Esophagus (tissue), 2 donors: ENCODE measurements around the gene PPID. TPM values are rescaled to one million over a fixed set of nuclear protein-coding genes. Genes with fewer than 3 reads are reported as not detected.
"Not testable (repeated sequence)": the region's sequence is repeated elsewhere in the genome, so short reads cannot be mapped to it uniquely, and the experiment has no call there.

ENCODE experiments used
- H3K27ac ChIP-seq, 2 donors: one replicate each; pipeline ENCODE4 v1.5.1; 2013; ENCODE audit warnings: low read depth in 2 of 2, mild to moderate bottlenecking in 2 of 2, inconsistent platforms in 1 of 2, low read length in 1 of 2, moderate library complexity in 1 of 2
- H3K27me3 ChIP-seq, 2 donors: one replicate each; pipeline ENCODE4 v1.6.1; 2013; ENCODE audit warnings: low read length in 2 of 2, control low read depth in 1 of 2, mild to moderate bottlenecking in 1 of 2; ENCODE audit not compliant: insufficient read depth in 2 of 2, control insufficient read depth in 1 of 2
- H3K36me3 ChIP-seq, 2 donors: one replicate each; pipeline ENCODE4 v1.6.1; 2013; ENCODE audit warnings: low read length in 1 of 2; ENCODE audit not compliant: control insufficient read depth in 2 of 2, insufficient read depth in 2 of 2
- H3K4me1 ChIP-seq, 2 donors: one replicate each; pipeline ENCODE4 v1.6.1; 2013; ENCODE audit warnings: low read length in 1 of 2; ENCODE audit not compliant: control insufficient read depth in 2 of 2, insufficient read depth in 2 of 2
- H3K4me3 ChIP-seq, 2 donors: one replicate each; pipeline ENCODE4 v1.5.1; 2013; ENCODE audit warnings: low read length in 2 of 2, mild to moderate bottlenecking in 2 of 2, low read depth in 1 of 2, moderate library complexity in 1 of 2
- H3K9me3 ChIP-seq, 2 donors: one replicate each; pipeline ENCODE4 v1.6.1; 2013; ENCODE audit warnings: mild to moderate bottlenecking in 2 of 2, low read depth in 1 of 2, low read length in 1 of 2, moderate library complexity in 1 of 2; ENCODE audit not compliant: control insufficient read depth in 2 of 2, insufficient read depth in 1 of 2
- WGBS, 2 donors: extraction: QIAGEN DNeasy Blood & Tissue Kit; methylation state at CpG; one replicate each; pipeline ENCODE4 v1.1.7; 2013; 5-methylcytosine and 5-hydroxymethylcytosine counted together
- polyA plus RNA-seq, 2 donors: library from polyadenylated mRNA; stranded (reverse); fragments of 200-250 nt; gene quantifications; one replicate each; pipeline ENCODE4 v1.2.3, GENCODE V29; 2013
- donor health status: healthy with polysubstance abuse.
- donor health status: Bipolar disorder and iron deficiency.

The PPID gene
- polyA plus RNA-seq, 2 donors, result 12.1 to 15.8 TPM

DNA sequence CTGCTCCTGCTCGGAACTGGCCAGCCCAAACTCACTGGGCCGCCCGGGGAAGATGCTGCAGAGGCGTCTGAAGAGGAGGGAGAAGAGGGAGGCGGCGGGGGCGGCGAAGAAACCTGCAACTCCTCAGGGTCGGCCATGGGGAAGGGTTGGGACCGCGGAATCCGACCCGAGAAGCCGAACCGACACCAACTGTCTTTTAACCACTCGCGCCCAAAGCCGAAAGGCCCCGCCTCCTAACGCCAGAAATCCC lies 51.6 kb downstream of the PPID start, which contains the start of gene C4orf46:
TSS of gene C4orf46 (minus strand) at position 223 of the 250 bp plus-strand sequence. CDS start at position 137, 86 bp downstream.
- Histone ChIP-seq H3K27me3 (no peaks in the 10 kb centered on the region), H3K27ac (peak within 1 kb of the TSS; percentile 99), H3K4me3 (peak within 1 kb of the TSS; percentile 75 to 92), H3K9me3 (no peaks in the 10 kb centered on the region), H3K4me1 (peaks cover 0 to 3% of the 10 kb centered on the region in 2 donors), H3K36me3 (no peaks in the 10 kb centered on the region)
- WGBS, 2 donors, result 0% methylated on average over 13 to 20 of the region's 20 CpGs

DNA sequence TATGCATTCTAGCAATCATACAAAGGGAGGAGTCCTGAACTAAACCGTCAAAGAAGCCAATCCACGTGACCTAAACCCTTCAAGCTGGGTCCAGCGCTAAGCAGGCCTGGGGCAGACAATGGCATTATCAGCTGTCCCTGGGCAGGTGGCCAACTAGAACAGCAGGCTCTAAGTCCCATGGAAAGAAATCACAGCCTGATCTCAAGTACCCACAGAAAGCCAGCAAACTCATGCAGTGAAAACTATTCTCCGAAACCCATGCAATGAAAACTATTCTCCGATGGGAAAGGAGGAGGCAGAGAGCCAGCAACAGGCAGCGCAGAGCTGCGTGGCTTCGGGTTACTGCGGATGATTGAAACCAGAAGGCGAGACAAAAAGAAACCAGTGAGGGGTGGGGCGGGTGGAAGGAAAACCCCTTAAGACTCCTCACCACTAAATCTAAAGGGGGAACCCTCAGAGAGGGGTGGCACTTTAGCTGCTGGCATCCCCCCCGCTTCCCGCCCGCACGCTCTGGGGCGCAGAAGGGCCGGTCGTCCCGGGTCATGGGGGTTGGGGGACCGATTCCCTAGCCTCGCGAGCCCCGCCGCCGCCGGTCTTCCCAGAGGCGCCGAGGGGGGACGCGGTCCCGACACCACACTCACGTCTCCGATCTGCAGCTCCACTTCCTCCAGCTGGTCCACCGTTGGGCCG lies 52.1 kb downstream of the PPID start:
- WGBS, 2 donors, result 0% methylated on average over 34 to 35 of the region's 35 CpGs
- Histone ChIP-seq H3K36me3 (no peaks in the 10 kb centered on the region), H3K27ac (peak overlapping the region; percentile 99), H3K27me3 (no peaks in the 10 kb centered on the region), H3K4me1 (peaks cover 0 to 3% of the 10 kb centered on the region in 2 donors), H3K9me3 (no peaks in the 10 kb centered on the region), H3K4me3 (peak overlapping the region; percentile 75 to 92)

DNA sequence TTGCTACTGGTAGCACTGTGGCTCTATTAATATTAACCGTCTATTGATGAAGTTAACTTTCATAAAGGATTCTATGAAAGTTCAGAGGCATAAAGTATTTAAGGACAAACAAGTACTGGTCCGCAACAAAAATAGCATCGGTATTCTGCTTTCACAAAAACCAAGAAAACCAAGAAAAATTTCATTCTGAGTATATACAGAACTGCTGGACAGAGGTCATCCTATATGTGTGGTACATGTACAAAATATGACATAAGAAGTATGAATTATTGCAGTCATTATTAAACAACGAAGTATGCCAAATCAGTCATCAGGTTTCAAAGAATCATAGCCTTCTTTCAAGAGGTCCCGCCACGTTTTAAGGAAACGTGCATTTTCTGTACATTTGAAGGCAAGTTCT lies 53.9 kb downstream of the PPID start:
- H3K9me3 ChIP-seq, result no peaks in the 10 kb centered on the region
- H3K4me1 ChIP-seq, result peaks cover 0 to 3% of the 10 kb centered on the region in 2 donors
- 81 to 82% methylated on average over 7 of the region's 7 CpGs for WGBS, 2 donors
- no peaks in the 10 kb centered on the region for H3K36me3 ChIP-seq
- no peak overlapping the region for H3K4me3 ChIP-seq
- H3K27ac ChIP-seq, result no peak overlapping the region
- H3K27me3 ChIP-seq, result no peaks in the 10 kb centered on the region

DNA sequence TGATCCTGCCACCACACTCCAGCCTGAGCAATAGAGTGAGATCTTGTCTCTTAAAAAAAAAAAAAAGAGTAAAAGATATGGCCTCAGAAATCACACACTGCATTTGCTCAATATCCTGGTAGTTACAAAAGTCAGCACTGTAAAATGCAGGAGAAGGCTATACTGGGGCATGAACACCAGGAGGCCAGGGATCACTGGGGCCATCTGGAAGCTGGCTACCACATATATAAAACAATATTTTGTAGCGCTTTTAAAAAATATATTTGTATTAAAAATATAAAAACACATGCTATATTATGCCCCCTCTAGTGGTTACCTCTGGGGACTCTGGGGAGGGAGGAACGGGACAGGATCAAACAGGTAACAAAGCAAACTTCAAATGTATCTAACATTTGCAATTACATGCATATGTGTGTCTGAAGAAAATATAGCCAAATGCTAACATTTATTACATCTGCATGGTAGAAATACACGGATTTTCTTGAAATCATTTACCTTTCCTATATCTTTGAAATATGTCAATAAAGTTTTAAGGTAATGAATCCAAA lies 55.5 kb downstream of the PPID start:
- Histone ChIP-seq H3K9me3 (no peaks in the 10 kb centered on the region), H3K36me3 (no peaks in the 10 kb centered on the region)

DNA sequence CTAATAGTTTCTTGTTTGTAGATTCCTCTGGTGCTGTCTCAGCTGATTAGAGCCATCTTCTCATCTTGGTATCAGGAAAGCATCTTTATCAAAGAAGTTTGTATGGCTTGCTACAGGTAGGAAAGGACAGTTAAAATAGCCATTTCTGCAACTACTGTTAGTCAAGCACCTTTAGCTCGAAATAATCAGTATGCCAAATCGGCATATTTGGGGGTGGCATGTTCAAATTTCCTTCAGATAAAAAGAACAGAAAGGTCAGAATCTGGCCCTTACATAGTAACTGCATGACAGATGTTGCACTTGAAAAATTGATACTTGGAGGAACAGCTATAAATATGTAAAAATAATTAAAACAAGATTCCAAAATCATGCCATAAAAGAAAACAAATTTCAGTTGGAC lies 56.3 kb downstream of the PPID start:
- no peak overlapping the region for H3K4me3 ChIP-seq
- no peak overlapping the region for H3K27ac ChIP-seq
- no peaks in the 10 kb centered on the region for H3K27me3 ChIP-seq
- no peaks in the 10 kb centered on the region for H3K36me3 ChIP-seq
- H3K4me1 ChIP-seq, result no peaks in the 10 kb centered on the region
- WGBS, 2 donors, result 95 to 98% methylated on average over 2 of the region's 2 CpGs
- H3K9me3 ChIP-seq, result no peaks in the 10 kb centered on the region

More for the DNA sequence above, 55.5 kb downstream of the PPID start:
- Histone ChIP-seq H3K27me3 (no peaks in the 10 kb centered on the region), H3K27ac (no peak overlapping the region), H3K4me3 (no peak overlapping the region), H3K4me1 (no peaks in the 10 kb centered on the region)
- WGBS, 2 donors, result 78 to 79% methylated on average over 3 of the region's 3 CpGs

DNA sequence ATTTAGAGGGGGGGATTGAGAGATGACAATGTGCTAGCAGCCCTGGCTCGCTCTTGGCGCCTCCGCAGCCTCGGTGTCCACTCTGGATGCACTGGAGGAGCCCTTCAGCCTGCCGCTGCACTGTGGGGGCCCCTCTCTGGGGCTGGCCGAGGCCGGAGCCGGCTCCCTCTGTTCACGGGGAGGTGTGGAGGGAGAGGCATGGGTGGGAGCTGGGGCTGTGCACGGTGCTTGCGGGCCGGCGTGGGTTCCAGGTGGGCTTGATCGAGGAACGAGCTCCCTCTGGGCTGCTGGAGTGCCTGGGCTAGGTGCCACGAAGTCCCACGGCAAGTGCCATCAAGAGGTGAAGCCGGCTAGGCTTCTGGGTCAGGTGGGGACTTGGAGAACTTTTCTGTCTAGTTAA lies 58.4 kb downstream of the PPID start:
- Histone ChIP-seq H3K27me3 (no peaks in the 10 kb centered on the region), H3K27ac (no peak overlapping the region), H3K4me3 (no peak overlapping the region), H3K4me1 (no peaks in the 10 kb centered on the region), H3K9me3 (no peaks in the 10 kb centered on the region), H3K36me3 (no peaks in the 10 kb centered on the region)
- WGBS, 2 donors, result 98% methylated on average over 18 of the region's 18 CpGs

DNA sequence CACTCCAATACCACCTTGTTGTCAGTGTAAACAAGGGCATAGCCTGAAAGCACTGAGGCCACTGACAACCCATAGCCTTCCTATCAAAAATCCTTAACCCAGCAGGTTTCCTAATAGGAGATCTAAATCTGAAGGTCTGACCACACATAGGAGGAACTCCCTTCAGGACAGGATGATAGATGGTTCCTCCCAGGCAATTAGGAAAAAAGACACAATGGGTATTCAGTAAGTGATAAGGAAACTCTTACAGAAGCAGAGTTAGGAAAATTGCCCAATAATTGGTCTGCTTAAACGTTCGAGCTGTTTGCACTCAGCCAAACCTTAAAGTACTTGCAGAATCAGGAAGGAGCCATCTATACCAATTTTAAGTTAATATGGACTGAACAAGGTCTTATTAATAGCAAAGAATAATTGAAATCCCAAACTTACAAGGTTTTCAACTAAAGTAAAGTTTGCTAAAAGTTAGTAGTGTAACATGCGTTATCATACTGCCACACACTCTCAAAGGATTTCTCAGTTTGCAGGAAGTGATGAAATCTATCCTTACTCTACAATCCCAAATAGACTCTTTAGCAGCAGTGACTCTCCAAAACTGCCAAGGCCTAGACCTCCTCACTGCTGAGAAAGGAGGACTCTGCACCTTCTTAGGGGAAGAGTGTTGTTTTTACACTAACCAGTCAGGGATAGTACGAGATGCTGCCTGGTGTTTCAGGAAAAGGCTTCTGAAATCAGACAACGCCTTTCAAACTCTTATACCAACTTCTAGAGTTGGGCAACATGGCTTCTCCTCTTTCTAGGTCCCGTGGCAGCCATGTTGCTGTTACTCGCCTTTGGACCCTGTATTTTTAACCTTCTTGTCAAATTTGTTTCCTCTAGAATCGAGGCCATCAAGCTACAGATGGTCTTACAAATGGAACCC lies 59.2 kb downstream of the PPID start:
- not testable (repeated sequence) for H3K36me3 ChIP-seq, H3K27ac ChIP-seq, H3K9me3 ChIP-seq, H3K4me1 ChIP-seq, H3K4me3 ChIP-seq, H3K27me3 ChIP-seq
- 79 to 82% methylated on average over 8 of the region's 8 CpGs for WGBS, 2 donors

DNA sequence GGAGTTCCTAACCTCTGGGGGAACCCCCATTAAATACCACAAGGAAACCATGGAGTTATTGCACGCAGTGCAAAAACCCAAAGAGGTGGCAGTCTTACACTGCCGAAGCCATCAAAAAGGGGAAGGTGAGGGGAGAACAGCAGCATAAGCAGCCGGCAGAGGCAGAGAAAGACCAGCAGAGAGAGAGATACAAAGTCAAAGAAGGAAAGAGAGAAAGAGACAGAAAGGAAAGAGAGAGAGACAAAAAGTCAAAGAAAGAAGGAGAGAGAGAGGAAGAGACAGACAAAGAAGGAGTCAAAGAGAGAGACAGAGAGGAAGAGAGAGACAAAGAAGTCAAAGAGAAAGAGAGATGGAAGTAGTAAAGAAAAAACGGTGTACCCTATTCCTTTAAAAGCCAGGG lies 59.9 kb downstream of the PPID start:
- H3K27me3 ChIP-seq, H3K27ac ChIP-seq, H3K9me3 ChIP-seq, H3K4me3 ChIP-seq, H3K36me3 ChIP-seq, H3K4me1 ChIP-seq: not testable (repeated sequence)
- 56 to 60% methylated on average over 4 of the region's 4 CpGs for WGBS, 2 donors
